HL-60 (cell line): ENCODE results near the gene TBCE.

ENCODE experiments used
- GABPA ChIP-seq: IDR thresholded peaks from 2 replicates; pipeline ENCODE4 v1.6.1; 2012; ENCODE audit warnings: low read depth
- POLR2AphosphoS5 ChIP-seq: IDR thresholded peaks from 2 replicates; pipeline ENCODE4 v1.6.1; 2012; ENCODE audit warnings: low read depth
- SPI1 ChIP-seq: IDR thresholded peaks from 2 replicates; pipeline ENCODE4 v1.6.1; 2012; ENCODE audit warnings: low read depth, mild to moderate bottlenecking, borderline replicate concordance
- TF ChIP-seq, protein P1 (sequence below): IDR thresholded peaks from one replicate; pipeline ENCODE4 v1.5.1; 2011; ENCODE audit warnings: low read length, control low read depth, inconsistent platforms; ENCODE audit not compliant: insufficient read depth
- TF ChIP-seq, protein P2 (sequence below): IDR thresholded peaks from 2 replicates; pipeline ENCODE4 v1.6.1; 2012; ENCODE audit warnings: low read depth; ENCODE audit not compliant: insufficient replicate concordance

DNA sequence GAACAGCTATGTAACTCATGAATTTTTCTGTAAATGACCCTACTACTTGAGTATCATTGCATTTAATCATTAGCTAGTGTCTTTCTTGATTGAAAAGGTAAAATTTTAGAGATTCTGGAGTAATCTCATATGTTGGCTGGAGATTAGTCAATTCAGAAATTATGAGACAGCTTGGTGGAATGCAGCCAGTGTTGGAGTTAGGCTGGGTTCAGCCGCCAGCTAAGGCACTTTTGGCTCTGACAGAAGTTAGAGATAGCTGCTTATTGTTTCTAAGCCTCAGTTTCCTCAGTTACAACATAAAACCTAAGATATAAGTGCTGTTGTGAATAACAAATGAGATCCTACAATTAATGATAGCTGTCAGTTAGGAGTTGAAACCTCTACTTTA lies 49.4 kb downstream of the TBCE start:
- TF ChIP-seq, protein P1, sequence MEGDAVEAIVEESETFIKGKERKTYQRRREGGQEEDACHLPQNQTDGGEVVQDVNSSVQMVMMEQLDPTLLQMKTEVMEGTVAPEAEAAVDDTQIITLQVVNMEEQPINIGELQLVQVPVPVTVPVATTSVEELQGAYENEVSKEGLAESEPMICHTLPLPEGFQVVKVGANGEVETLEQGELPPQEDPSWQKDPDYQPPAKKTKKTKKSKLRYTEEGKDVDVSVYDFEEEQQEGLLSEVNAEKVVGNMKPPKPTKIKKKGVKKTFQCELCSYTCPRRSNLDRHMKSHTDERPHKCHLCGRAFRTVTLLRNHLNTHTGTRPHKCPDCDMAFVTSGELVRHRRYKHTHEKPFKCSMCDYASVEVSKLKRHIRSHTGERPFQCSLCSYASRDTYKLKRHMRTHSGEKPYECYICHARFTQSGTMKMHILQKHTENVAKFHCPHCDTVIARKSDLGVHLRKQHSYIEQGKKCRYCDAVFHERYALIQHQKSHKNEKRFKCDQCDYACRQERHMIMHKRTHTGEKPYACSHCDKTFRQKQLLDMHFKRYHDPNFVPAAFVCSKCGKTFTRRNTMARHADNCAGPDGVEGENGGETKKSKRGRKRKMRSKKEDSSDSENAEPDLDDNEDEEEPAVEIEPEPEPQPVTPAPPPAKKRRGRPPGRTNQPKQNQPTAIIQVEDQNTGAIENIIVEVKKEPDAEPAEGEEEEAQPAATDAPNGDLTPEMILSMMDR = no peak
- TF ChIP-seq POLR2AphosphoS5 (no peak), SPI1 (no peak), GABPA (no peak)
- TF ChIP-seq, protein P2, sequence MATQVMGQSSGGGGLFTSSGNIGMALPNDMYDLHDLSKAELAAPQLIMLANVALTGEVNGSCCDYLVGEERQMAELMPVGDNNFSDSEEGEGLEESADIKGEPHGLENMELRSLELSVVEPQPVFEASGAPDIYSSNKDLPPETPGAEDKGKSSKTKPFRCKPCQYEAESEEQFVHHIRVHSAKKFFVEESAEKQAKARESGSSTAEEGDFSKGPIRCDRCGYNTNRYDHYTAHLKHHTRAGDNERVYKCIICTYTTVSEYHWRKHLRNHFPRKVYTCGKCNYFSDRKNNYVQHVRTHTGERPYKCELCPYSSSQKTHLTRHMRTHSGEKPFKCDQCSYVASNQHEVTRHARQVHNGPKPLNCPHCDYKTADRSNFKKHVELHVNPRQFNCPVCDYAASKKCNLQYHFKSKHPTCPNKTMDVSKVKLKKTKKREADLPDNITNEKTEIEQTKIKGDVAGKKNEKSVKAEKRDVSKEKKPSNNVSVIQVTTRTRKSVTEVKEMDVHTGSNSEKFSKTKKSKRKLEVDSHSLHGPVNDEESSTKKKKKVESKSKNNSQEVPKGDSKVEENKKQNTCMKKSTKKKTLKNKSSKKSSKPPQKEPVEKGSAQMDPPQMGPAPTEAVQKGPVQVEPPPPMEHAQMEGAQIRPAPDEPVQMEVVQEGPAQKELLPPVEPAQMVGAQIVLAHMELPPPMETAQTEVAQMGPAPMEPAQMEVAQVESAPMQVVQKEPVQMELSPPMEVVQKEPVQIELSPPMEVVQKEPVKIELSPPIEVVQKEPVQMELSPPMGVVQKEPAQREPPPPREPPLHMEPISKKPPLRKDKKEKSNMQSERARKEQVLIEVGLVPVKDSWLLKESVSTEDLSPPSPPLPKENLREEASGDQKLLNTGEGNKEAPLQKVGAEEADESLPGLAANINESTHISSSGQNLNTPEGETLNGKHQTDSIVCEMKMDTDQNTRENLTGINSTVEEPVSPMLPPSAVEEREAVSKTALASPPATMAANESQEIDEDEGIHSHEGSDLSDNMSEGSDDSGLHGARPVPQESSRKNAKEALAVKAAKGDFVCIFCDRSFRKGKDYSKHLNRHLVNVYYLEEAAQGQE = no peak
